VCaP (cell line): ENCODE results near the gene TMEM131.

Experiments used
- H3K27ac ChIP-seq: fragments of 450-650 bp; 2 replicates; pipeline ENCODE4 v1.5.1; 2017
- CTCF ChIP-seq: fragments of 450-650 bp; conservative IDR thresholded peaks from 2 replicates; pipeline ENCODE4 v1.5.1; 2017; ENCODE audit warnings: mild to moderate bottlenecking, moderate library complexity

TMEM131 gene

GRCh38 chr2:97983698-97984097 is 12.1 kb downstream of the TMEM131 start:
- H3K27ac ChIP-seq: no peak overlapping the region
- TF ChIP-seq CTCF: no peak

GRCh38 chr2:97983134-97983533 is 12.6 kb downstream of the TMEM131 start:
- no peak for TF ChIP-seq CTCF
- H3K27ac ChIP-seq: no peak overlapping the region

- no peak overlapping the region for H3K27ac ChIP-seq
- no peak for TF ChIP-seq CTCF
These were observed 13.1 kb downstream of the TMEM131 start for GRCh38 chr2:97982621-97983020.

- TF ChIP-seq CTCF: no peak
- H3K27ac ChIP-seq: no peak overlapping the region
These were observed 13.8 kb downstream of the TMEM131 start for GRCh38 chr2:97981961-97982360.

GRCh38 chr2:97979904-97980303 is 15.8 kb downstream of the TMEM131 start:
- no peak overlapping the region for H3K27ac ChIP-seq
- TF ChIP-seq CTCF: no peak

GRCh38 chr2:97974471-97974870 is 21.3 kb downstream of the TMEM131 start:
- no peak for TF ChIP-seq CTCF
- no peak overlapping the region for H3K27ac ChIP-seq

GRCh38 chr2:97970293-97971060 is 25.3 kb downstream of the TMEM131 start:
- no peak for TF ChIP-seq CTCF
- peak overlapping the region; percentile 92 for H3K27ac ChIP-seq
